Measurements from ENCODE around the gene MTUS2.

DNA sequence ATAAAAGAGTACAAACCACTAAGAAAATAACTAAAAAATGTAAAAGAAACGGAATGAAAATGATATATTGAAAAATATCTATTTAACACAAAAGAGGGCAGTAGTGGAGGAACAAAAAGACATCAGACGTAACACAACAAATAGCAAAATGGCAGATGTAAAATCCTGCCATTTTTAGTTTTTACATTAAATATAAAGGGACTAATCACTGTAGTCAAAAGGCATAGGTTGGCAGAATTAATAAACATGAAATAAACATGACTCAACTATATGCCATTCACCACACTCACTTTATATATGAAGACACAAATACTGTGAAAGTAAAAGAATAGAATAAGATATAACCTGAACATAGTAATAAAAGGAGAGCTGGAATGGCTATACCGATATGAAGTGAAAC is 11.0 kb downstream of the MTUS2 start:
- no peak for TF ChIP-seq SUZ12 (IDR thresholded peaks at IDR 0.05; ENCODE audit: extremely low read depth, insufficient read depth, insufficient read length)
- TF ChIP-seq ZNF274 (IDR thresholded peaks at IDR 0.05; ENCODE audit: low read depth, low read length) = no peak
- TF ChIP-seq YY1 (IDR thresholded peaks at IDR 0.05; ENCODE audit: insufficient read depth, insufficient read length) = no peak
